ENCODE data around the gene GOPC.

DNA sequence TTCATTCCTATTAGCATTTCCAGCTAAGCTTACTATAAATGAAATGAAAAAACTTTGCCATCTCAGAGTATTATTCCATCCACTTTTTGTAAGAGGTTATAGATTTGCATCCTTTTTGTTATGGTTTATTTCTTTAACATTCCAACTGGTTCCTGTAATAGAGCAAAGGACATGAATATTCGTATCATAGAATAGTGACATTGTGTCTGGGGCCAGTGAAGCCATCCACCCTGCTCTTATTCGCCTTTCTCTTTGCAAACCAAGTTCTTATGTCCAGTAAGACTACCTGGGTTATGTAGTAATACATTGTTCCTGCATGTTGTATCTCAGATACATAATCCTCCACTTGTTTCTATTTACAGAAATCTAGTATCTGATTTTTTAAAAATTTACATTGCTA is 76.7 kb downstream of the GOPC start:
- TF ChIP-seq CTCF (IDR thresholded peaks at IDR 0.05; ENCODE audit: low read depth, low read length) (no peak), EZH2phosphoT487 (IDR thresholded peaks at IDR 0.05; ENCODE audit: low read depth) (no peak)

Measured in OCI-LY3 (cell line).